Measurements from ENCODE around the gene SLC18A3.

GRCh38 chr10:49609006-49609282 lies 1.2 kb upstream of the SLC18A3 start:
- TF ChIP-seq, protein P1, sequence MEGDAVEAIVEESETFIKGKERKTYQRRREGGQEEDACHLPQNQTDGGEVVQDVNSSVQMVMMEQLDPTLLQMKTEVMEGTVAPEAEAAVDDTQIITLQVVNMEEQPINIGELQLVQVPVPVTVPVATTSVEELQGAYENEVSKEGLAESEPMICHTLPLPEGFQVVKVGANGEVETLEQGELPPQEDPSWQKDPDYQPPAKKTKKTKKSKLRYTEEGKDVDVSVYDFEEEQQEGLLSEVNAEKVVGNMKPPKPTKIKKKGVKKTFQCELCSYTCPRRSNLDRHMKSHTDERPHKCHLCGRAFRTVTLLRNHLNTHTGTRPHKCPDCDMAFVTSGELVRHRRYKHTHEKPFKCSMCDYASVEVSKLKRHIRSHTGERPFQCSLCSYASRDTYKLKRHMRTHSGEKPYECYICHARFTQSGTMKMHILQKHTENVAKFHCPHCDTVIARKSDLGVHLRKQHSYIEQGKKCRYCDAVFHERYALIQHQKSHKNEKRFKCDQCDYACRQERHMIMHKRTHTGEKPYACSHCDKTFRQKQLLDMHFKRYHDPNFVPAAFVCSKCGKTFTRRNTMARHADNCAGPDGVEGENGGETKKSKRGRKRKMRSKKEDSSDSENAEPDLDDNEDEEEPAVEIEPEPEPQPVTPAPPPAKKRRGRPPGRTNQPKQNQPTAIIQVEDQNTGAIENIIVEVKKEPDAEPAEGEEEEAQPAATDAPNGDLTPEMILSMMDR (IDR thresholded peaks at IDR 0.05 in 2 of 3, conservative IDR thresholded peaks at IDR 0.05 in 1 of 3; ENCODE audit: borderline replicate concordance in 1 of 3, insufficient read depth in 1 of 3, low read depth in 2 of 3, low read length in 2 of 3): no peak
- TF ChIP-seq EZH2phosphoT487 (IDR thresholded peaks at IDR 0.05; ENCODE audit: borderline replicate concordance) (no peak), CEBPB (IDR thresholded peaks at IDR 0.05; ENCODE audit: low read depth) (no peak), ELF1 (IDR thresholded peaks at IDR 0.05; ENCODE audit: borderline replicate concordance, low read depth) (no peak), SRF (IDR thresholded peaks at IDR 0.05; ENCODE audit: low read depth) (no peak), ZNF274 (IDR thresholded peaks at IDR 0.05; ENCODE audit: low read depth, low read length) (no peak), YY1 (IDR thresholded peaks at IDR 0.05; ENCODE audit: extremely low read depth, insufficient replicate concordance, low read depth, low read length) (no peak), SP1 (IDR thresholded peaks at IDR 0.05; ENCODE audit: low read depth) (no peak), RAD21 (IDR thresholded peaks at IDR 0.05; ENCODE audit: low read depth) (no peak), ATF3 (IDR thresholded peaks at IDR 0.05) (no peak), POLR2A (IDR thresholded peaks at IDR 0.05; ENCODE audit: borderline replicate concordance, extremely low read depth, insufficient read depth, insufficient read length) (no peak)

All from HCT116 (cell line).